ENCODE data around the gene GRIN2D. TPM values are rescaled to one million over a fixed set of nuclear protein-coding genes. Genes with fewer than 3 reads are reported as not detected.

GRIN2D gene
- total and polyA plus RNA-seq, 2 of the 8 experiments (the other 6 are each of a cell fraction or from before 2014, with no cell fraction given) = 2.2 to 12.4 TPM

DNA sequence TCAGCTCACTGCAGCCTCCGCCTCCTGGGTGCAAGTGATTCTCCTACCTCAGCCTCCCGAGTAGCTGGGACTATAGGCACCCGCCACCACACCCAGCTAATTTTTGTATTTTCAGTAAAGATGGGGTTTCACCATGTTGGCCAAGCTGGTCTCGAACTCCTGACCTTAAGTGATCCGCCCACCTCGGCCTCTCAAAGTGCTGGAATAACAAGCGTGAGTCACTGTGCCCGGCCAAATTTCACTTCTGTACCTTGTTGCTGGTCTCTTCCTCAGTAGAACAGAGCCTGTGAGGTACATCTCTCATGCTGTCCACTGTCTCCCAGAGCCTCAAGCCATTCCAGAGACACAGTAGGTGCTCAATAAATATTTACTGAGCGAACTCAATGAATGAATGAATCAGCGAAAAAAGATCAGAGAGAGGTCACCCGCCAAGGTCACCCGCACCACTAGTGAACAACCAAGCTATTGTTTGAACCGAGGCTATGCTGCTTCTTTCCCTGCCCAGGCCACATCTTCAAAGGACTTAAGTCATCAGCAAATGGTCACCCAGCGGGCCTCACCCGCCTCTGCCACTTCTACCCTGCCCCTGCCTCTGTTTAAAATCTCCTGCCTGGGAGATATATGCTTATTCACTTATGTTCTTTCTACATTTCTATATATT is 39.0 kb upstream of the GRIN2D start (continued):
- no peak for TF ChIP-seq NRF1 (IDR thresholded peaks at IDR 0.05; ENCODE audit: low read depth, low read length)

Data from H1 (cell line).